Tibial nerve (tissue), 4 donors: ENCODE measurements around the gene PROM1. TPM values are rescaled to one million over a fixed set of nuclear protein-coding genes. Genes with fewer than 3 reads are reported as not detected.

Source experiments
- DNase-seq, 2 donors: peaks; one replicate each; pipeline ENCODE4 v3.0.0-alpha.2; 2019; ENCODE audit warnings: low spot score in 2 of 2
- H3K27ac ChIP-seq, 4 donors: fragments of 200-600 bp; sonication (generic) in 3 of 4; one replicate each; pipeline ENCODE4 v1.5.1; 2017 to 2019; ENCODE audit warnings: mild to moderate bottlenecking in 1 of 4
- H3K27me3 ChIP-seq, 2 donors: fragments of 200-600 bp; sonication (generic) in 1 of 2; one replicate each; pipeline versions ENCODE4 v1.5.1 to v1.6.0; 2017 to 2019
- H3K36me3 ChIP-seq, 3 donors: fragments of 200-600 bp; sonication (generic); one replicate each; pipeline ENCODE4 v1.5.1; 2018 to 2019
- H3K4me1 ChIP-seq, 4 donors: fragments of 200-600 bp; sonication (generic) in 3 of 4; one replicate each; pipeline ENCODE4 v1.5.1; 2017 to 2019
- H3K4me3 ChIP-seq, 4 donors: fragments of 200-600 bp; sonication (generic) in 3 of 4; one replicate each; pipeline ENCODE4 v1.5.1; 2017 to 2019; ENCODE audit warnings: mild to moderate bottlenecking in 1 of 4, moderate library complexity in 1 of 4
- H3K9me3 ChIP-seq, 4 donors: fragments of 200-600 bp; sonication (generic) in 3 of 4; one replicate each; pipeline ENCODE4 v1.5.1; 2017 to 2019
- EP300 ChIP-seq, 2 donors: sonication (generic); formaldehyde crosslinking; IDR thresholded peaks; one replicate each; pipeline ENCODE4 v1.6.1; 2017; ENCODE audit warnings: antibody characterized with exemption in 2 of 2, mild to moderate bottlenecking in 1 of 2
- POLR2A ChIP-seq, 2 donors: fragments of 450-650 bp; IDR thresholded peaks; one replicate each; pipeline ENCODE4 v1.6.1; 2017; ENCODE audit warnings: antibody characterized with exemption in 2 of 2, mild to moderate bottlenecking in 2 of 2, moderate library complexity in 2 of 2
- WGBS, 2 donors: methylation state at CpG; one replicate each; pipeline ENCODE4 v1.1.5; 2018; 5-methylcytosine and 5-hydroxymethylcytosine counted together
- total RNA-seq, 4 donors: library from RNA; depleted of rRNA; stranded (reverse); fragments of >200 nt; gene quantifications; one replicate each; pipeline ENCODE4 v1.1.0, GENCODE V29; 2016
- TF ChIP-seq, protein P1 (sequence below), 5 experiments: fragments of 200-600 bp in 3 of 5; fragments of 450-650 bp in 2 of 5; sonication (generic) in 3 of 5; IDR thresholded peaks; one replicate each; pipeline ENCODE4 v1.5.1; 2016 to 2019; ENCODE audit warnings: antibody characterized with exemption in 5 of 5, mild to moderate bottlenecking in 3 of 5, moderate library complexity in 2 of 5

Gene PROM1
- total RNA-seq, 4 donors from 2014 or later = not detected

DNA sequence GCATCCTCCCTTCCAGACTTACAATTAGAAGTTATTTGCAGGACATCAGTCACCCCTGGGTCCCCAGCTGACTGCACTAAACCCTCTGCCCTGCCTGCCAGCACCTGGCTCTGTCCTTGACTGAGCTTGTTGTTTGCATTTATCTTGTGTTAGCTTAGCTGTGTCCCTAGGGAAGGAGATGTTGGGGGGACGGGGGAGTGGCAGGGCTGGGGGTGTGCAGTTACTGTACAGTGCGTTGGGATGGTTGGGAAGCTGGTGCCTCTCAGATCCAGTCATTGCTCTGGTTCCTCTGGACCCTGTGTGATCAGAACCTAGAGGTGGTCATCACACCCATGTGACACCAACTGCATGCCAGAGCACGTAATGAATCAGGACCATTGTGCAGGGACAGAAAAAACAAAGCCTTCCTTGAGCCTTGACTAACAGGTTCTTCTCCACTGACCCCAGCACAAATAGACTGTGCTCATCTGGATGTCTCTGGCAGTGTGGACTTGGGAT lies 32.7 kb upstream of the PROM1 start:
- TF ChIP-seq, protein P1, sequence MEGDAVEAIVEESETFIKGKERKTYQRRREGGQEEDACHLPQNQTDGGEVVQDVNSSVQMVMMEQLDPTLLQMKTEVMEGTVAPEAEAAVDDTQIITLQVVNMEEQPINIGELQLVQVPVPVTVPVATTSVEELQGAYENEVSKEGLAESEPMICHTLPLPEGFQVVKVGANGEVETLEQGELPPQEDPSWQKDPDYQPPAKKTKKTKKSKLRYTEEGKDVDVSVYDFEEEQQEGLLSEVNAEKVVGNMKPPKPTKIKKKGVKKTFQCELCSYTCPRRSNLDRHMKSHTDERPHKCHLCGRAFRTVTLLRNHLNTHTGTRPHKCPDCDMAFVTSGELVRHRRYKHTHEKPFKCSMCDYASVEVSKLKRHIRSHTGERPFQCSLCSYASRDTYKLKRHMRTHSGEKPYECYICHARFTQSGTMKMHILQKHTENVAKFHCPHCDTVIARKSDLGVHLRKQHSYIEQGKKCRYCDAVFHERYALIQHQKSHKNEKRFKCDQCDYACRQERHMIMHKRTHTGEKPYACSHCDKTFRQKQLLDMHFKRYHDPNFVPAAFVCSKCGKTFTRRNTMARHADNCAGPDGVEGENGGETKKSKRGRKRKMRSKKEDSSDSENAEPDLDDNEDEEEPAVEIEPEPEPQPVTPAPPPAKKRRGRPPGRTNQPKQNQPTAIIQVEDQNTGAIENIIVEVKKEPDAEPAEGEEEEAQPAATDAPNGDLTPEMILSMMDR (IDR thresholded peaks at IDR 0.05) = no peak
- TF ChIP-seq POLR2A (IDR thresholded peaks at IDR 0.05) = no peak
- H3K4me1 ChIP-seq = no peaks in the 10 kb centered on the region

DNA sequence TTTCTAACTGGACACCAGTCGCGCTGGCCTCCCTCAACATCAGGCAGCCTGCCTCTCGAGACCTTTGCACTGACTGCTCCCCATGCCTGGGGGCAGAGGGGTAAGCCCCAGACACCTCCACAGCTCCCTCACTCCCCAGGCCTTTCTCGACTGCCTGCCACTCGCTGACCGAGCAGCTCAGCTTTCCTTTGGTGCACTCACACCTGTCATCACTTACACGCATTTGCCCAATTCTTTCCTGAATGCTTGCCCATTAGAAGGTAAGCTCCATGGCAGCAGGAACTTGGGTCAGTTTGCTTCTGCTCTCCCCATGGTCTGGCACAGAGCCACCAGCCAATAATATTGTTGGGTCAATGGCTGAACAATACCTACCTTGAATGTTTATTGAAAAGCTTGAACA lies 32.2 kb upstream of the PROM1 start:
- Histone ChIP-seq H3K9me3 (no peaks in the 10 kb centered on the region), H3K4me3 (no peak overlapping the region), H3K4me1 (no peaks in the 10 kb centered on the region), H3K36me3 (no peaks in the 10 kb centered on the region), H3K27me3 (no peaks in the 10 kb centered on the region), H3K27ac (no peak overlapping the region)
- DNase-seq = no peak
- 86 to 94% methylated on average over 7 of the region's 7 CpGs for WGBS, 2 donors
- TF ChIP-seq, protein P1 (IDR thresholded peaks at IDR 0.05) = no peak
- TF ChIP-seq POLR2A (IDR thresholded peaks at IDR 0.05) (no peak), EP300 (IDR thresholded peaks at IDR 0.05) (no peak)

More for the DNA sequence above, 32.7 kb upstream of the PROM1 start:
- Histone ChIP-seq H3K4me3 (no peak overlapping the region), H3K36me3 (no peaks in the 10 kb centered on the region), H3K27ac (no peak overlapping the region), H3K9me3 (no peaks in the 10 kb centered on the region), H3K27me3 (no peaks in the 10 kb centered on the region)
- DNase-seq = no peak
- WGBS, 2 donors = 67 to 78% methylated on average over 2 to 3 of the region's 3 CpGs

DNA sequence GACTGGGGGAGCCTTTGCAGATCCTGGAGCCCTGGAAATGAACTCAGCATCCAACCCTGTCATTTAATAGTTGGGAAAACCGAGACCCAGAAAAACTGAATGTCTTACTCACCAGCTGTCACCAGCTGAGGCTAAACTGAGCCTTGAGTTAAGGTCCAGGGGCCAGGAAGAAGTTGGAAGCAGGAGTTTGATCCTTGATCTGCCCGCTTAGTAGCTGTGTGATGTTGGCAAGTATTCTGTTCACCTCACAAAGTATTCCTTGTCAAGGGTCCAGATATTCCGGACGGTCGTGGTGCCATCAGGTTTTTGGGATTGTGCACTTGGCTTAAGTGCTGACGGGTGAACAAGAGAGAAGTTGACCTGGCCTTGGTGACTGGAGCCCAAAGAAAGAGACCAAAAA lies 30.7 kb upstream of the PROM1 start:
- no peak for DNase-seq
- Histone ChIP-seq H3K27me3 (no peaks in the 10 kb centered on the region), H3K4me3 (no peak overlapping the region), H3K27ac (no peak overlapping the region), H3K9me3 (no peaks in the 10 kb centered on the region), H3K4me1 (no peaks in the 10 kb centered on the region), H3K36me3 (no peaks in the 10 kb centered on the region)
- TF ChIP-seq EP300 (IDR thresholded peaks at IDR 0.05) (no peak), POLR2A (IDR thresholded peaks at IDR 0.05) (no peak)
- TF ChIP-seq, protein P1 (IDR thresholded peaks at IDR 0.05) = no peak
- WGBS, 2 donors = 84 to 88% methylated on average over 6 of the region's 6 CpGs

DNA sequence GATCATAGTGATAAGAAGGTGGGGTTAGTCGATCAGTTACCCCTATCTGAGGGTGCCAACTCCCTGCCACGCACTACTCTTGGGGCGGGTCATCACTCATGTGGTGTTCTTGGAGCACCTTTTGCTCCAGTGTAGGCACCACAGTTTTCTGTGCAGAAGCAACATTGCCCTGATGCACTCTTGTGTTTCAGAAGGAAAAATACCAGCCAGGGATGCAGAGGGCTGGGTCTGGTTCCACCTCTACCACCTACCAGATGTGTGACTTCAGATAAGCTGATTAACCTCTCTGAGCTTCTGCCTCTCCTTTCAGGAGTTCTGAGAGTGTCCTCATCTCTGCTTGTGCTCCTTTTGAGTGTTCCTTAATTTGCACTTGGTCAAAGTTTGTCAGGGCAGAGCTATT lies 29.9 kb upstream of the PROM1 start:
- TF ChIP-seq POLR2A (IDR thresholded peaks at IDR 0.05) (no peak), EP300 (IDR thresholded peaks at IDR 0.05) (no peak)
- TF ChIP-seq, protein P1 (IDR thresholded peaks at IDR 0.05) = no peak
- 88 to 94% methylated on average over 3 of the region's 3 CpGs for WGBS, 2 donors
- Histone ChIP-seq H3K4me1 (no peaks in the 10 kb centered on the region), H3K9me3 (no peaks in the 10 kb centered on the region), H3K27ac (no peak overlapping the region), H3K4me3 (no peak overlapping the region), H3K27me3 (no peaks in the 10 kb centered on the region), H3K36me3 (no peaks in the 10 kb centered on the region)
- DNase-seq = no peak

DNA sequence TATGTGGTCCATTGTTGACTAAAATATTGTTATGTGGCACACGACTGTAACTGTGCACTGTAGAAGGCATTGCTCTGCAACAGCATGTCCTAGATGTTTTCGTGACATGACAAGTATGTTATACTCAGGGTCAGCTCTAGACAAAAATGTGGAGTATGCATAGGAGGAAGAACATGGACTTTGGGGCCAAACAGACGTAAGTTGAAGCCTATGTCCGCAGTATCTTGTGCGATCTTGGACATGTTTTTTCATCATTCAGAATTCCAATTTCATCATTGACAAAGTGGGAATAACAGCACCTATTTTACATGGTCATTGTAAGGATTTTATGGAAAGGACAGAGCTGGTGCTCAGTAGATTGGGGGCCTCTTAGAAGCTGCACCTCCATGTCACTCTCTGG lies 27.7 kb upstream of the PROM1 start:
- no peak overlapping the region for H3K4me3 ChIP-seq
- no peak for DNase-seq
- TF ChIP-seq POLR2A (IDR thresholded peaks at IDR 0.05) (no peak), EP300 (IDR thresholded peaks at IDR 0.05) (no peak)
- TF ChIP-seq, protein P1 (IDR thresholded peaks at IDR 0.05) = no peak
- H3K9me3 ChIP-seq = no peaks in the 10 kb centered on the region
- no peaks in the 10 kb centered on the region for H3K27me3 ChIP-seq
- no peak overlapping the region for H3K27ac ChIP-seq
- no peaks in the 10 kb centered on the region for H3K4me1 ChIP-seq
- no peaks in the 10 kb centered on the region for H3K36me3 ChIP-seq
- WGBS, 2 donors = 93 to 94% methylated on average over 5 of the region's 5 CpGs
